Measurements from ENCODE around the gene ST7. TPM values are rescaled to one million over a fixed set of nuclear protein-coding genes. Genes with fewer than 3 reads are reported as not detected.

ST7 gene
- total and polyA plus RNA-seq, 2 of the 13 experiments (the other 11 are each of a cell fraction or from before 2014, with no cell fraction given), result 17.3 to 23.5 TPM

DNA sequence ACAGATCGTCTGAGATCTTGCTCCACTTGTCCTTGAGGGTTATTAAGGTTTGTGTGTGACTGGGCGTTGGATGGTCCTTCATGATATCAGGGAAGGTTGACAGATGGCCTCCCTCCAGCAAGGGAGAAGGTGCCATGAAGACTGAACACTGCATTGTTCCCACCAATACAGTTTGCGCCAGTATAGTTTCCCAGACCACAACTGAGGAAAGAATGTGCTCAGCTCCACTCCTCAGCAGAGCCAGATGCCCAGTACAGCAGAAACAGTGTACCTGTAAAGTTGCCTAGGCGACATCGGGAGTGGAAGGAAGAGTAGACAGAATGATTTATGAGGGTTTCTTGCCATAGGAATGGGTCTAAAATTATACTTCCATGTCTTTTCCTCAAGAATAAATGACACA, 137.5 kb downstream of the ST7 start:
- BruUV-seq (replicated peaks), result no TSS peak
- no peak for ATAC-seq
- no peak overlapping the region for H2AFZ ChIP-seq (ENCODE audit: low read length)

More for the DNA sequence above, 137.5 kb downstream of the ST7 start:
- CTCF ChIA-PET (ENCODE audit: low intra/inter-chr PET ratio, low total read pairs), result no interaction called here
- no peaks in the 10 kb centered on the region for H3K79me2 ChIP-seq (ENCODE audit: insufficient read depth, low read length)
- FAIRE-seq, result no peak
- H3K4me2 ChIP-seq (ENCODE audit: low read depth, low read length), result no peak overlapping the region
- DNase-seq (ENCODE audit: low spot score), result no peak
- intact Hi-C loops (cut with micrococcal nuclease; ENCODE audit: unreplicated experiment) (no loop called here), in situ Hi-C loops (cut with HindIII; ENCODE audit: extremely low pct_ligation_motif_present, low pct_unique_long_range_greater_than_20kb) (no loop called here)
- H3K36me3 ChIP-seq (replicated peaks in 1 of 2; ENCODE audit: control insufficient read depth in 1 of 2, insufficient read depth in 2 of 2, low read length in 2 of 2), result no peaks in the 10 kb centered on the region
- no peaks in the 10 kb centered on the region for H3K27me3 ChIP-seq (ENCODE audit: control insufficient read depth in 1 of 2, insufficient read depth in 2 of 2, low read length in 2 of 2)
- no peaks in the 10 kb centered on the region for H3K9me3 ChIP-seq (ENCODE audit: low read length)
- peaks cover 7% of the 10 kb centered on the region; the same call in 1 of the 2 replicates for H3K4me1 ChIP-seq (ENCODE audit: insufficient read depth, low read length)
- no peak overlapping the region for H3K27ac ChIP-seq (ENCODE audit: extremely low read length, insufficient read depth, low read length)
- H3K9ac ChIP-seq (ENCODE audit: insufficient read depth, low read depth, low read length), result no peak overlapping the region
- POLR2A ChIA-PET, result no interaction called here
- TF ChIP-seq U2AF2 (IDR thresholded peaks at IDR 0.05; ENCODE audit: low read depth, low read length) (no peak), GATAD1 (CRISPR knock-in tag; IDR thresholded peaks at IDR 0.05) (no peak), ZSCAN12 (CRISPR knock-in tag; IDR thresholded peaks at IDR 0.05) (no peak), EHMT2 (IDR thresholded peaks at IDR 0.05; ENCODE audit: borderline replicate concordance, low read depth, low read length) (no peak), NCOA5 (CRISPR knock-in tag; IDR thresholded peaks at IDR 0.05) (no peak), ZFP36 (IDR thresholded peaks at IDR 0.05; ENCODE audit: borderline replicate concordance, low read depth, low read length, partially characterized antibody) (no peak), MLXIP (CRISPR knock-in tag; IDR thresholded peaks at IDR 0.05; ENCODE audit: borderline replicate concordance) (no peak), JDP2 (CRISPR knock-in tag; IDR thresholded peaks at IDR 0.05; ENCODE audit: borderline replicate concordance) (no peak), PHB2 (IDR thresholded peaks at IDR 0.05; ENCODE audit: partially characterized antibody) (no peak), CREM (IDR thresholded peaks at IDR 0.05) (no peak), CREM (CRISPR knock-in tag; IDR thresholded peaks at IDR 0.05) (no peak), ETV6 (CRISPR knock-in tag; conservative IDR thresholded peaks at IDR 0.05) (no peak), DDIT3 (CRISPR knock-in tag; IDR thresholded peaks at IDR 0.05) (no peak), ZNF501 (CRISPR knock-in tag; IDR thresholded peaks at IDR 0.05) (no peak)
- TF ChIP-seq, protein P1, sequence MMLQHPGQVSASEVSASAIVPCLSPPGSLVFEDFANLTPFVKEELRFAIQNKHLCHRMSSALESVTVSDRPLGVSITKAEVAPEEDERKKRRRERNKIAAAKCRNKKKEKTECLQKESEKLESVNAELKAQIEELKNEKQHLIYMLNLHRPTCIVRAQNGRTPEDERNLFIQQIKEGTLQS (CRISPR knock-in tag; IDR thresholded peaks at IDR 0.05), result no peak
- 100% methylated on average over 5 of the region's 5 CpGs for WGBS (ENCODE audit: low lambda C conversion rate)
- H3K4me3 ChIP-seq (replicated peaks in 1 of 3; ENCODE audit: insufficient read depth in 1 of 3, low read depth in 2 of 3, low read length in 3 of 3), result no peak overlapping the region
- H4K20me1 ChIP-seq (ENCODE audit: insufficient read depth, low read length), result no peaks in the 10 kb centered on the region
